Activated naive CD4-positive, alpha-beta T cell (primary cell): ENCODE measurements around the gene PRRT2.
"Not testable (repeated sequence)": the region's sequence is repeated elsewhere in the genome, so short reads cannot be mapped to it uniquely, and the experiment has no call there.

Experiments
- DNase-seq, 4 experiments: peaks; one replicate each; lab custom pipeline; 2025; lab: John Stamatoyannopoulos, UW

The PRRT2 gene

DNA sequence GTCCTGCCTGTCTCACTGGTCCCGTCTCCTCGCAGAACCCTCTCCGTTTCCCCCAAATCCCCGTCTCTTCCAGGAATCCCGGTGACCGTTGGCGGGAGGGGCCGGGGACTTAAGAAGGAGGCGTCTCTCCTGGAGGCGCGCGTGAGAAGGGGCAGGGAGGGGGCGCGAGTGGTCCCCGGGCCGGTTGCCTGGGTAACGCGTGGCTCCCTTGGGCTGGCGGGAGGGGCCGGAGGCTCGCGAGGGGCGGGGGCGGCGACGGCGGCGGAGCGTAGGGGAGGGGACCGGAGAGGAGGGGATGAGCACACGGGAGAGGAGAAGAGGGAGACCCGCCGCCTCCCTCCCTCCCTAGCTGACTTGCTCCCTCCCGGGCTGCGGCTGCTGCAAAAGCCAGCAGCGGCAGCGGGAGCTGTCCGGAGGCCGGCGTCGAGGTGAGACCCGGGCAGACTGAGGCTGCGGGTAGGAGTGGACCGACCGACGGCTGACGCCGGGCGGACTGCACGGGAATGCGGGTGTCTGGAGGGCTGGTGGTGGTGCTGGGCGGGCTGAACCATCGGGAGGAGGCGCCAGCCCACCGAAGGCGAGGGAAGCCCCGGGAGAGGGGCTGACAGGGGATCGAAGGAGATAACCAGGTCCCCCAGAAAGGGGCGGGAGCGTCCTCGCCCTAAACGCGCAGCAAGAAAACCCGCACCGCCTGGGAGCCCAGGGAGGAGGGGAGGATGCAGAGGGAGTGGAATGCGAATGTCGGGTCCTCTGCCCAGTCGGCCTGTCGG, at the start of gene PRRT2:
Gene PRRT2 (plus strand): TSS at position 298 of the 770 bp plus-strand sequence. CDS start 862 bp downstream, outside the sequence.
- DNase-seq = peak in 1 of 4 experiments; percentile 31

GRCh38 chr16:29763326-29763725, 48.7 kb upstream of the PRRT2 start:
- no peak for DNase-seq

DNA sequence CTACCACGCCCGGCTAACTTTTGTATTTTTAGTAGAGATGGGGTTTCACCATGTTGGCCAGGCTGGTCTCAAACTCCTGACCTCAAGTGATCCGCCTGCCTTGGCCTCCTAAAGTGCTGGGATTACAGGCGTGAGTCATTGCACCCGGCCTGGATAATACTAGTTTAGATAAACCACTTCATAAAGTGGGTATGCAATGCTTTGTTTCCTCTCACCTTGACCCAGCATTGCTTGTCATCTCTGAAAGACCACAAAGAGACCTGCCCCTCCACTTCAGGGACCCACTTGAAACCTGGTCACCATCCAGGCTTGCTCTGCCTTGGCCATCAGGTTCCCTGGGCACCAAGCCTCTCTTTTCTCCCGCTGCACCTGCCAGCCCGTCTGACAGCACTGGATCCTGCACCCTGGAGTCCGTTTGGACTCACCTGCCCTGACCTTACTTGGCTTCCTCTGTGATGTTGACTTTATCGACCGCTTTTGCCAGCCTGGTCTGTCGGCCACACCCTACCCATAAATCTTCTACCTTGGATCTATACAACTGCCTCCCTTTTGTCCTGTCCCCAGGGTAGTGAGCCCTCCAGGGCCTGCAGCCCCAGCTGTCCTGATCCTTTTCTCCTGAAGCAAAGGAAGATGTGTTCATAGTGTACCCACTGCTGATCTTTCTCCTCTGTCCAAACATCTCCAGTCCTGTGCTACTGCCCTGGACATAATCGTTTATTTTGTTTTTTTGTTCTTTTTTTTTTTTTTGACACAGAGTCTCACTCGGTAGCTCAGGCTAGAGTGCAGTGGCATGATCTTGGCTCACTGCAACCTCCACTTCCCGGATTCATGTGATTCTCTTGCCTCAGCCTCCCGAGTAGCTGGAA, 46.6 kb upstream of the PRRT2 start:
- DNase-seq = no peak

DNA sequence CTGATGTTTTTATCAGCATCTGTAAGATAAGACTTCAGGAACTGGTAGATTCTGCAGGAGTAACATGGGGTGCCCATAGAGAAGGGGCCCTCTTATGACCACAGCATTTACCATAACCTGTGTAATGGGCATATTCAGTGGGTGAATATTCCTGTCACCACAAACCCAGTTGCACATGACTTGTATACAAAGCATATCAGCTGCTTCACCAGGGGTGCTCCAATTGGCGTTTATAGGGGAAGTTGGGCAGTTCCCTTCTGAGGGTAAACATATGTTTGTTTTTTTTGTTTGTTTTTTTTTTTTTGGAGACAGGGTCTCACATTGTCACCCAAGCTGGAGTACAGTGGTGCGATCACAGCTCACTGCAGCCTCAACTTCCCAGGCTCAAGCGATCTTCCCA, 45.4 kb upstream of the PRRT2 start:
- DNase-seq = no peak

GRCh38 chr16:29767062-29767461, 44.9 kb upstream of the PRRT2 start:
- DNase-seq = no peak

DNA sequence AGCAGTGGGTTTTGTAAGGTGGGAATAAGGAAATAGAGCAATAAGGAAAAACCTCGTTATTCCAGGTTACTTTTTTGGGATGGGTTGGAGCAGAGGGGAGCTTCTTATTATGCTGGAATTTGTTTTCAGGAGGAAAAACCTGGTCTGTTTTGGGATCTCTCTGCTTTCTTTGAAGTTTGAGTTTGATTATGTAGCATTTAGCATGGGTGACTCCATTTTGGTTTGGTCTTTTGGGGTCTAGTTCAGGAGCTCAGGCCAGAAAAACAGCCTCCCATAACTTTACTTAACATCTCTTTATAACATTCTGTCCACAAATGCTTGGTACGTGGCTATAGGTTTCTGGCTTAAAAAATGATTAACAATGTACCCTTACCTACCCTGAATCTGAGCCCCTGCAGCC, 42.5 kb upstream of the PRRT2 start:
- DNase-seq = no peak

DNA sequence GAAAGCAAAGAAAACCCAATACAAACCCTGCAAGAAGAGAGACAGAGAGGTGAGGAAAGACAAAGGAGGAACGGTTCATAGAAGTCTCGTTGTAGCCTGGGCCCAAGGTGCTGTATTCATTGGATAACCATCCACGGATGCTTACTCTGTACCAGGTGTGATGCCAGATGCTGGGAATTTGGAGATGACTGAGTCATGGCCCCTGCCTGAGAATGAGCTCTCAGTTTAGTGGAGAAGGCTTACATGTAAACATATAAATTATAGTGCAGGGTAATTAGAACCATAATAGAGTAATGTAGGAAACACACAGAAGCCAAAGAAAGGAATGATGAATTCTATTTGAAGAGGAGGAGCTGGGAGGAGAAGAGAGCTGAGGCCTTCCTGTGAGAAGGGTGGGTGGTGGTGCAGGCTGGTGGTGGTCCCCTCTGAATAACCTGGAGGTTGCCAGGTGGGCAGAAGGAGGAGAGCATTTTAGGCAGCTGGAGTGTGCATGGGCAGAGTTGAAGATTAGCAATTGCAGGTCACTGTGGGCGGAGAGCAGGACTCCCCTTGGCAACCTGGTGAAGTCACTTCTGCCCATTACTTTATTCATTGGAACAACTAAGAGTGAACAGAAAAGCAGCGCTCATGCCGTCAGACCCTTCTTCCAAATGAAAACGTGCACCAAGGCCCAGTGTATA, 41.6 kb upstream of the PRRT2 start:
- no peak for DNase-seq

DNA sequence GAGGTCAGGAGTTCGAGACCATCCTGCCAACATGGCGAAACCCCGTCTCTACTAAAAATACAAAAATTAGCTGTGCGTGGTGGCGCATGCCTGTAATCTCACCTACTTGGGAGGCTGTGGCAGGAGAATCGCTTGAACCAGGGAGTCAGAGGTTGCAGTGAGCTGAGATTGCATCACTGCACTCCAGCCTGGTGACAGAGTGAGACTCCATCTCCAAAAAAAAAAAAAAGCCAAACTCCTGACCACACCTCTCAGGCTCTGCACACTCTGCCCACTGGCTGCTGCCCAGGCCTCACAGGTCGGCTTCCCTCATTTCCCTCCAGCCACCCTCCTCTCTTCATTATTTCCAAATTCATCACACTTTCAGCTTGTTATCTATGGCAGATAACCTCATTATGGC, 39.7 kb upstream of the PRRT2 start:
- DNase-seq = not testable (repeated sequence)

DNA sequence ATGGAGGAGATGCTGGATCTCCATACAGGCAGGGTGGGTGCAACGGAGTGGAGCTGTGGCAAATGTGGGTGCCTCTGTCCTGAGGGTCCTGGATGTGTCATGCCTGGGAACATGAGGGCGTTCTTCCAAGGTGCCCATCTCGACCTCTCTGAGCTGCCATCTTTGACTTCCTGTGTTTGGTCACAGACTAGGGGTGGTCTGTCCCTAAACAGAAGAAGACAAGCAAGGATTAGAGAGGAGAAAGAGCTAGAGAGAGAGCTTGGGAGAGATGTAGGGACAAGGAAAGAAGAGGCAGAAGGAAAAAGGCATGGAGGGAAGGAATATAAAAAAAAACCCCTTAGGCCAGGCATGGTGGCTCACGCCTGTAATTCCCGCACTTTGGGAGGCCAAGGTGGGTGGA, 37.3 kb upstream of the PRRT2 start:
- no peak for DNase-seq

DNA sequence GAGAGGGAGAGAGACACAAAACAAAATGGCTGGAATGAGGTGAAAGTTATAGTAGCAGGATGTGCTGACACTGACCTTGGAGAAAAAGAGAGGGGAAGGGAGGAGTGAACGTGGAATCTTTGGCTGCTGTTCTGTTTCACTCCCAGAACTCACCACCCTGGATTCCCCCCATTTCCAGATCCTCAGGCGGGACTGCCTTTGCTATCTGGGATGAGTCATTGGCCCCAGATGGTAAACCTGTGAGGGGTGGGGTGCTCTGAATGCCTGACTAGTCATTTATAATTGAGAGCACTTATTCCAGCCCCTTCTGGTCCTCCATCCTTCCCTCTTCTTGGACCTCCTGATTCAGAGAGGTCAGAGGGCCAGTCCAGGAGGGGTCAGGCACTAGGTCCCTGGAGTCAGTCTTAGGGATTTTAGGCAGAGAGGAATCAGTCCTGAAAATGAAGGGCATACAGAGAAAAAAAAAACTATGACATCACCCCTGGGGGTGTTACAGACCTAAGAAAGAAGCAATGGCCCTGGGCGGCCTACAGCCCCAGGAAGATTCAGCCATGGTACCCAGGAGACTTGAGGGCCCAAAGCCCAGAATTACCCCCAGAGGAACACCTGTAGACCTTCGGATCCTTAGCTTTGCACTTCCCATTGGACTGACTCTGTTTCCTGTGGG, 36.1 kb upstream of the PRRT2 start:
- no peak for DNase-seq

- DNase-seq = no peak
Observed at GRCh38 chr16:29777576-29778350, 34.2 kb upstream of the PRRT2 start, which contains the start of gene ZG16. ZG16 (plus strand) TSS chr16:29778256; CDS start chr16:29779267, 1,011 bp downstream.

GRCh38 chr16:29779474-29779873, 32.5 kb upstream of the PRRT2 start:
- no peak for DNase-seq

GRCh38 chr16:29783094-29783953, 28.7 kb upstream of the PRRT2 start:
- not testable (repeated sequence) for DNase-seq

DNA sequence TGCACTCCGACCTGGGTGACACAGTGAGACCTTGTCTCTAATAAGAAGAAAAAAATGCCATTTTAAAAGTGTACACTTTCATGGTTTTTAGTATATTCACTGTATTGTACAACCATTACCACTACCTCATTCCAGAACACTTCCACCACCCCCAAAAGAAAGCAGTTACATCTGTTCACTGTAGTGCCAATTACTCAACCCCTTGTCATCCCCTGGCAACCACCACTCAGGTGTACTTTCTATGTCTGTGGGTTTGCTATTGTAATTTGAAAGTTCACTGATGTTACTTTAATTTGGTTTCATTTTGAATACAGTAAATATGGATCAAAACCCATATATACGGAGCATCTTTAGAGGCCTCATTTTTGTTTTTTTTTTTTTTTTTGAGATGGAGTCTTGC, 27.8 kb upstream of the PRRT2 start:
- no peak for DNase-seq

- peak; percentile 33 to 74 (median 52) for DNase-seq
Observed at GRCh38 chr16:29784901-29785500, 27.0 kb upstream of the PRRT2 start.

DNA sequence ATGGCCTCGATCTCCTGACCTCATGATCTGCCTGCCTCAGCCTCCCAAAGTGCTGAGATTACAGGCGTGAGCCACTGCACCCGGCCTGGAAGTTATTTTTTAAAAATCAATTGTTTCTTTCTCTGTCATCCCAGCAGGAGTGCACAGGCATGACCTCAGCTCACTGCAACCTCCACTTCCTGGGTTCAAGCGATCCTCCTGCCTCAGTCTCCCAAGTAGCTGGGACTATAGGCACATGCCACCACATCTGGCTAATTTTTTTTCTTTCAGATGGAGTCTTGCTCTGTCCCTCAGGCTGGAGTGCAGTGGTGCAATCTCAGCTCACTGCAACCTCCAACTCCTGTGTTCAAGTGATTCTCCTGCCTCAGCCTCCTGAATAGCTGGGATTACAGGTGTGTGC, 24.8 kb upstream of the PRRT2 start:
- DNase-seq = not testable (repeated sequence)

GRCh38 chr16:29789775-29790182, 22.2 kb upstream of the PRRT2 start:
- no peak for DNase-seq

DNA sequence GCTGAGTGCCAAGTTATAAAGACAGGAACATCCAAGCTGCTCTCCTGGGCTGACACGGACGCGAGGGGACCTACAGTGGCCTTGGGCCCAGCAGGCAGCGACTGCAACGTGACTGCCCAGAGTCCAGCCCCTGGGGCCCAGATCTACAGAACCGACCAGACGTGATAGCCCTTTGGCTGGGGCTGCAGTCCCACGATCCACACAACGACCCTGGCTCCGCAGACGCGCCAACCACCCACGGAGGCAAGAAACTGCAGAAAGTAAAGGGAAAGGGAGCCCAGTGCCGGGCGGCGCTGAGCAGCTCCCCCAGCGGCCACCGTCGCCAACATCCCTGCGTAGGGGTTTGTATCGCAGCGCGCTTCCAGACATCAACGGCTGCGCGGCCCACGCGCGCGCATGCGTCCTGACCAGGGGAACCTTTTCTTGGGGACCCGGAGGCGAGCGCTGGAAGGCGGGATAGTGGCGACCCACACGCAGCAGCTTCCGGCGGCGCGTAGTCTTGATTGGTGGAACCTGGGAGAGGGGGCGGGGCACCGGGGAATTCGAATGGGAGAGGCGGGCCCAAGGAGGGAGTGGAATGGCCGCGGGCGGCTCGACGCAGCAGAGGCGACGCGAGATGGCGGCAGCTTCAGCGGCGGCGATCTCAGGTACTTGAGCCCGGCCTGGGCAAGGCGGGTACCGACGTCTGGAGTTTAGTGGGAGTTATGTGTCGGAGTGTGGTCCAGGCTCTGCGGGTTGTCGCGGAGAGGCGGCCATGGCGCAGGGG, 21.6 kb upstream of the PRRT2 start, which contains the start of gene KIF22:
Gene KIF22 (plus strand): TSS at position 569 of the 766 bp plus-strand sequence. CDS start 9 bp downstream, at position 578.
- peak; percentile 99 to 100 (median 99) for DNase-seq
